Smooth muscle cell of the coronary artery (primary cell): ENCODE measurements around the gene OLFML1. TPM values are rescaled to one million over a fixed set of nuclear protein-coding genes. Genes with fewer than 3 reads are reported as not detected.

ENCODE experiments used
- total RNA-seq: library from RNA; depleted of rRNA; stranded (reverse); fragments of >200 nt; gene quantifications from 2 replicates; pipeline ENCODE4 v1.2.3, GENCODE V29; 2014; ENCODE audit warnings: low replicate concordance

The OLFML1 gene
- 0.15 and 53.7 TPM in 2 replicates for total RNA-seq

GRCh38 chr11:7485186-7486097 lies at the start of gene OLFML1:
OLFML1 (plus strand) TSS chr11:7485506; CDS start chr11:7485876, 370 bp downstream.

DNA sequence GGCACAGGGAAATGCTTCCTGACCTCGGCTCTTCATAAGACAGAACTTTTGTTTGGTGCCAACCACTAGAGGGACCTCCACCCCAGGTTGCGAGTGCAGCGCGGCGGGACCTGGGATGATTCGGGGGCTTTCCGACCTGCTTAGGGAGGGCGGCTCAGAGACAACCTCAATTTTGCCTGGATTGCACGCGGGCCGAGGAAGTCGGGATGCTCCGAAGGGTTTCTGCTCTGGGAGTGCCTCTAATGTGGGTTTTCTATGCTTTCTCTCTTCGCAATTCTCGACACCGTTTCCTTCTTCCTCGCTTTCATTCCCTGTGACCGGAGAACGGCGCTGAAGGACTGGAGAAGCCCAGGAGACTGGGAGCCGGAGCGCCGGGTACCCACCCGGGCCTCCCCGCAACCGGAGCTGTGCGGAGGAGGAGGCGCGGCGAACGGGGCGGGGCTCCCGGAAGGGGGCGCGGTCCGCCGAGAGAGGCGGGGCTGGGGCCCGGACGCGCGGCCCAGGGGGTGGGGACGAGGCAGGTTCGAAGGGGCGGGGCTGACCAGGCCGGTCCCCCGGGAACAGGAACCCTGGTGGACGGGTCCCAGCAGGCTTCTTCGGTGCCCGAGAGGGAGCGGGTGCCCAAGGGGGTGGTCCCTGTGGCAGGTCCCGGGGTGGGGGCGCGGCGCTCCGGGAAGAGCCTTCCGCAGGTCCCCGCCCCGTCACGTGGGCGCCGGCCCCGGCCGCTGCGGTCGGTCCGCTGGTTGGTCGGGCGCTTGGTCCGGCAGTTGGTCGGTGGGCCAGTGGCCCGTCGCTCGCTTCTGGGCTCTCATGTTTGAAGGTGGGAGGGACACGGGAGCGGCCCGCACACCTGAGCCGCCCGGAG lies 28.2 kb downstream of the OLFML1 start, which contains the start of gene PPFIBP2:
TSS of gene PPFIBP2 (plus strand) at position 766 of the 865 bp plus-strand sequence. CDS start 35,477 bp downstream, outside the sequence.

Other genes starting within 250 kb of the OLFML1 start
- not detected in 2 replicates for gene SYT9, start 233.6 kb upstream of the OLFML1 start, total RNA-seq
- gene PPFIBP2, start 28.5 kb downstream of the OLFML1 start, total RNA-seq = 35.0 and 37.8 TPM in 2 replicates
- 1.8 and 17.0 TPM in 2 replicates for gene CYB5R2, start 188.0 kb downstream of the OLFML1 start, total RNA-seq
- not detected in 2 replicates for gene OVCH2, start 221.0 kb downstream of the OLFML1 start, total RNA-seq